Testis (tissue), 3 donors: ENCODE measurements around the gene GRAMD1B. TPM values are rescaled to one million over a fixed set of nuclear protein-coding genes. Genes with fewer than 3 reads are reported as not detected.
"Not testable (repeated sequence)": the region's sequence is repeated elsewhere in the genome, so short reads cannot be mapped to it uniquely, and the experiment has no call there.

Source experiments
- DNase-seq: peaks from one replicate; pipeline ENCODE4 v3.0.0-alpha.2; 2019
- H3K27ac ChIP-seq, 2 donors: fragments of 200-600 bp; sonication (generic); one replicate each; pipeline ENCODE4 v1.5.1; 2019
- H3K27me3 ChIP-seq: fragments of 200-600 bp; sonication (generic); one replicate; pipeline ENCODE4 v1.5.1; 2019
- H3K36me3 ChIP-seq: fragments of 200-600 bp; sonication (generic); one replicate; pipeline ENCODE4 v1.5.1; 2017; ENCODE audit warnings: low read depth; ENCODE audit errors: missing control alignments
- H3K4me1 ChIP-seq: fragments of 200-600 bp; sonication (generic); one replicate; pipeline ENCODE4 v1.5.1; 2019
- H3K4me3 ChIP-seq, 2 donors: fragments of 200-600 bp; sonication (generic); one replicate each; pipeline ENCODE4 v1.5.1; 2017 to 2019
- H3K9me3 ChIP-seq: fragments of 200-600 bp; sonication (generic); one replicate; pipeline ENCODE4 v1.5.1; 2017
- CTCF ChIP-seq, 3 experiments: fragments of 450-650 bp in 2 of 3; fragments of 200-600 bp in 1 of 3; sonication (generic) in 1 of 3; IDR thresholded peaks; one replicate each; pipeline ENCODE4 v1.5.1; 2016 to 2019; ENCODE audit warnings: antibody characterized with exemption in 3 of 3, mild to moderate bottlenecking in 2 of 3, moderate library complexity in 1 of 3
- POLR2A ChIP-seq: fragments of 450-650 bp; IDR thresholded peaks from one replicate; pipeline ENCODE4 v1.6.1; 2017; ENCODE audit warnings: antibody characterized with exemption, mild to moderate bottlenecking, moderate library complexity
- WGBS, 2 donors: methylation state at CpG; one replicate each; pipeline ENCODE4 v1.1.5; 2018; 5-methylcytosine and 5-hydroxymethylcytosine counted together
- intact Hi-C: fragments of 100-400 bp; cut with DNase I; formaldehyde crosslinking; loops from one replicate; pipeline ENCODE4 v1.15.1; 2023; ENCODE audit warnings: low total_unique reads
- polyA plus RNA-seq: library from polyadenylated mRNA; stranded (reverse); fragments of 350-450 nt; fragmentation: Illumina TruSeq; extraction: RNeasy Lipid Tissue Mini Kit (QIAGEN cat#74804); gene quantifications from one replicate; pipeline ENCODE4 v1.2.3, GENCODE V29; 2014; ENCODE audit warnings: low read depth, low replicate concordance; ENCODE audit not compliant: insufficient read depth
- total RNA-seq, 2 donors: library from RNA; depleted of rRNA; stranded (reverse); fragments of >200 nt; gene quantifications; one replicate each; pipeline ENCODE4 v1.2.3, GENCODE V29; 2016

Gene GRAMD1B
- total and polyA plus RNA-seq, 3 donors from 2014 or later = 48.1 to 78.9 (median 48.9) TPM

- TF ChIP-seq POLR2A (no peak), CTCF (IDR thresholded peaks at IDR 0.05) (no peak)
- Histone ChIP-seq H3K27me3 (no peaks in the 10 kb centered on the region), H3K4me3 (no peak overlapping the region), H3K36me3 (no peaks in the 10 kb centered on the region), H3K9me3 (no peaks in the 10 kb centered on the region), H3K27ac (no peak overlapping the region), H3K4me1 (peaks cover 3% of the 10 kb centered on the region)
- DNase-seq = no peak
- WGBS, 2 donors = 75 to 84% methylated on average over 2 of the region's 2 CpGs
- intact Hi-C loops = no loop called here
These were observed 229.2 kb downstream of the GRAMD1B start for GRCh38 chr11:123659311-123659710.

DNA sequence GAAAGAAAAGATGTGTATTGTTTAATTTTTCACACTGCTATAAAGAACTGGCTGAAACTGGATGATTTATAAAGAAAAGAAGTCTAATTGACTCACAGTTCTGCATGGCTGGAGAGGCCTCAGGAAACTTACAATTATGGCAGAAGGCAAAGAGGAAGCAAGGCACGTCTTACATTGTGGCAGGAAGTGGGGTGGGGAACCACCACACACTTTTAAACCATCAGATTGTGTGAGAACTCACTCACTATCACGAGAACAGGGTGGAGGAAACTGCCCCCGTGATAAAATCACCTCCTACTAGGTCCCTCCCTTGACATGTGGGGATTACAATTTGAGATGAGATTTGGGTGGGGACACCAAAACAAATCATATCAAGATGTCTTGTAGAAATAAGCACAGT is 229.9 kb downstream of the GRAMD1B start:
- H3K4me1 ChIP-seq, H3K9me3 ChIP-seq, H3K27ac ChIP-seq, DNase-seq, H3K4me3 ChIP-seq, intact Hi-C loops, H3K27me3 ChIP-seq, H3K36me3 ChIP-seq: not testable (repeated sequence)
- 63 to 64% methylated on average over 3 of the region's 3 CpGs for WGBS, 2 donors

DNA sequence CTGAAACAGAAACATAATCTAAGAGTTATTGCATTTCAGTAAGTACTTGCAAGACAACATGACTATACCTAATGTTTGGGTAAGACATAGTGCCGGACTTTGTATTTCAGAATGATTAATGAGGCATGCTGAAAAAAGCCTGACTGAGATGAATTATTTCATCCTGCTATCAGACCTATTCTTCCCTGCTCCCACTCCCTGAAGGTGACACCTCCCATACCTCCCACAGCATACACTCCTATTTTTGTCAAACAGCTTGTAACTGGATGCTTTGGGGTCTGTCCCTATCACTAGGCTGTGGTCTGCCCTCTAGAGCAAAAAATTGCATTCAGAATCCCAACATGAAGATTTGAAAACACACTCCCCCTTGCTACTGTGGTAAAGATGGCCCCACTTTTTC is 235.2 kb downstream of the GRAMD1B start:
- Histone ChIP-seq H3K4me3 (no peak overlapping the region), H3K36me3 (no peaks in the 10 kb centered on the region), H3K27ac (no peak overlapping the region), H3K27me3 (no peaks in the 10 kb centered on the region), H3K4me1 (no peaks in the 10 kb centered on the region), H3K9me3 (no peaks in the 10 kb centered on the region)
- no peak for DNase-seq
- intact Hi-C loops = no loop called here
- TF ChIP-seq CTCF (IDR thresholded peaks at IDR 0.05) = no peak
- TF ChIP-seq POLR2A = no peak
- WGBS, 2 donors = 57 to 76% methylated on average over 1 of the region's 1 CpG

DNA sequence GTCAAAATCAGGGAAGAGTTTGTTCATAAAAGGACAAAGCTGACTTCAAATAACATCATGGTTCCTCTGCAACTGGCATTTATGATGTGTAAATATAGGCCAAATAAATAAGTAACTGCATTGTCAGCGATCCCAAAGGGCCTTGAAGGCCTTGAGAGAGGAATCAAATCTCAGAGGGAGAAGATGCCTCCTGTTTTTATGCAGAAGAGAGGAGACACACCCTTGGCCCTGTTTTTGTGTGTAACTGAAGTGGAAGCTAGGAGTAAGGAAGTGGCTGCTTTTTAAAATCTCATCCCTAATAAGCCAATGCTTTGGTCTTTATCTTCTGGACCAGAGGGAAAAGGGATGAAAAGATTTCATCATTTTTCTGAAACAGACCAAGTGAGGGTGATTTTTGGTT is 240.0 kb downstream of the GRAMD1B start:
- DNase-seq = no peak
- WGBS, 2 donors = 66 to 80% methylated on average over 1 of the region's 1 CpG
- no peak overlapping the region for H3K27ac ChIP-seq
- intact Hi-C loops = no loop called here
- no peaks in the 10 kb centered on the region for H3K4me1 ChIP-seq
- no peaks in the 10 kb centered on the region for H3K9me3 ChIP-seq
- no peaks in the 10 kb centered on the region for H3K36me3 ChIP-seq
- H3K4me3 ChIP-seq = no peak overlapping the region
- TF ChIP-seq CTCF (IDR thresholded peaks at IDR 0.05) = no peak
- no peak for TF ChIP-seq POLR2A
- H3K27me3 ChIP-seq = no peaks in the 10 kb centered on the region

GRCh38 chr11:123671534-123671933 is 241.5 kb downstream of the GRAMD1B start:
- H3K4me3 ChIP-seq = no peak overlapping the region
- H3K27me3 ChIP-seq = no peaks in the 10 kb centered on the region
- no peaks in the 10 kb centered on the region for H3K9me3 ChIP-seq
- 59 to 68% methylated on average over 8 to 9 of the region's 9 CpGs for WGBS, 2 donors
- H3K4me1 ChIP-seq = no peaks in the 10 kb centered on the region
- no peak for TF ChIP-seq POLR2A
- no peak for TF ChIP-seq CTCF (IDR thresholded peaks at IDR 0.05)
- no peak for DNase-seq
- intact Hi-C loops = no loop called here
- no peaks in the 10 kb centered on the region for H3K36me3 ChIP-seq
- H3K27ac ChIP-seq = no peak overlapping the region
